Suprapubic skin (tissue), 4 donors: ENCODE results near the gene SELP. TPM values are rescaled to one million over a fixed set of nuclear protein-coding genes. Genes with fewer than 3 reads are reported as not detected.

Experiments
- DNase-seq, 2 donors: peaks; one replicate each; pipeline ENCODE4 v3.0.0-alpha.2; 2019; ENCODE audit warnings: low spot score in 2 of 2
- H3K27ac ChIP-seq: fragments of 200-600 bp; sonication (generic); one replicate; pipeline ENCODE4 v1.5.1; 2019
- H3K27me3 ChIP-seq: fragments of 200-600 bp; sonication (generic); one replicate; pipeline ENCODE4 v1.5.1; 2019
- H3K36me3 ChIP-seq: fragments of 200-600 bp; sonication (generic); one replicate; pipeline ENCODE4 v1.5.1; 2019
- H3K4me1 ChIP-seq: fragments of 200-600 bp; sonication (generic); one replicate; pipeline ENCODE4 v1.5.1; 2019
- H3K4me3 ChIP-seq: fragments of 200-600 bp; sonication (generic); one replicate; pipeline ENCODE4 v1.5.1; 2019; ENCODE audit warnings: mild to moderate bottlenecking
- H3K9me3 ChIP-seq: fragments of 200-600 bp; sonication (generic); one replicate; pipeline ENCODE4 v1.5.1; 2019
- CTCF ChIP-seq, 2 donors: fragments of 200-600 bp in 1 of 2; fragments of 450-650 bp in 1 of 2; sonication (generic) in 1 of 2; IDR thresholded peaks; one replicate each; pipeline ENCODE4 v1.5.1; 2016 to 2019; ENCODE audit warnings: antibody characterized with exemption in 2 of 2, mild to moderate bottlenecking in 1 of 2, moderate library complexity in 1 of 2
- EP300 ChIP-seq: sonication (generic); formaldehyde crosslinking; IDR thresholded peaks from one replicate; pipeline ENCODE4 v1.6.1; 2017; ENCODE audit warnings: antibody characterized with exemption
- POLR2A ChIP-seq, 2 donors: fragments of 450-650 bp; IDR thresholded peaks; one replicate each; pipeline ENCODE4 v1.6.1; 2017; ENCODE audit warnings: antibody characterized with exemption in 2 of 2, mild to moderate bottlenecking in 2 of 2, moderate library complexity in 2 of 2
- POLR2AphosphoS5 ChIP-seq, 3 donors: sonication (generic); formaldehyde crosslinking; IDR thresholded peaks; one replicate each; pipeline ENCODE4 v1.6.1; 2017; ENCODE audit warnings: antibody characterized with exemption in 3 of 3
- WGBS: methylation state at CpG from one replicate; pipeline ENCODE4 v1.1.5; 2018; 5-methylcytosine and 5-hydroxymethylcytosine counted together
- total RNA-seq, 4 donors: library from RNA; depleted of rRNA; stranded (reverse); fragments of >200 nt; gene quantifications; one replicate each; pipeline ENCODE4 v1.1.0, GENCODE V29; 2016

SELP gene
- total RNA-seq, 4 donors from 2014 or later: 0.95 to 3.7 (median 2.6) TPM

GRCh38 chr1:169538998-169539871 is 90.7 kb downstream of the SELP start:
- no peak overlapping the region for H3K4me3 ChIP-seq
- no peak overlapping the region for H3K27ac ChIP-seq
- TF ChIP-seq EP300: no peak
- TF ChIP-seq POLR2AphosphoS5 (IDR thresholded peaks at IDR 0.05): no peak
- TF ChIP-seq CTCF (IDR thresholded peaks at IDR 0.05): no peak
- TF ChIP-seq POLR2A (IDR thresholded peaks at IDR 0.05): no peak
- H3K27me3 ChIP-seq: no peaks in the 10 kb centered on the region
- no peaks in the 10 kb centered on the region for H3K4me1 ChIP-seq
- 62% methylated on average over 3 of the region's 3 CpGs for WGBS
- H3K36me3 ChIP-seq: no peaks in the 10 kb centered on the region
- H3K9me3 ChIP-seq: no peaks in the 10 kb centered on the region
- DNase-seq: no peak

Other genes with a start within 250 kb of the SELP start
- not detected for gene CCDC181, start 202.7 kb downstream of the SELP start, total RNA-seq
- 10 to 100 TPM; 21.9 to 38.7 (median 30.5) TPM for gene SLC19A2, start 144.2 kb downstream of the SELP start, total RNA-seq
- gene F5, start 43.6 kb downstream of the SELP start, total RNA-seq: 1 to 10 TPM; 3.4 to 8.9 (median 5.4) TPM
- gene SELL, start 81.5 kb upstream of the SELP start, total RNA-seq: under 1 TPM in 2 of 4 donors, not detected in 2; 0.47 to 0.60 TPM
- gene SELE, start 104.0 kb upstream of the SELP start, total RNA-seq: 1 to 10 TPM in 3 of 4 donors, under 1 TPM in 1; 0.32 to 3.3 (median 2.3) TPM
- 1 to 10 TPM; 1.2 to 5.5 (median 2.3) TPM for gene METTL18, start 164.8 kb upstream of the SELP start, total RNA-seq